ENCODE data around the gene LNX1. TPM values are rescaled to one million over a fixed set of nuclear protein-coding genes. Genes with fewer than 3 reads are reported as not detected.

LNX1 gene
- total and polyA plus RNA-seq, 10 of the 15 experiments (the other 5 are each of a cell fraction or from before 2014, with no cell fraction given): 0.72 to 1.4 (median 1.0) TPM

GRCh38 chr4:53476232-53477037 is 114.9 kb downstream of the LNX1 start:
- in situ Hi-C loops (cut with MboI): no loop called here
- no peak for DNase-seq (ENCODE audit: low read depth, low spot score)
- H3K4me1 ChIP-seq (ENCODE audit: control insufficient read depth, insufficient read depth, low read length): no peaks in the 10 kb centered on the region
- WGBS (ENCODE audit: insufficient coverage, insufficient replicate concordance, low lambda C conversion rate, missing lambda C conversion rate): 74% methylated on average over 10 of the region's 10 CpGs
- no peak for TF ChIP-seq RUNX3 (IDR thresholded peaks at IDR 0.05; ENCODE audit: low read length)
- TF ChIP-seq, protein P1, sequence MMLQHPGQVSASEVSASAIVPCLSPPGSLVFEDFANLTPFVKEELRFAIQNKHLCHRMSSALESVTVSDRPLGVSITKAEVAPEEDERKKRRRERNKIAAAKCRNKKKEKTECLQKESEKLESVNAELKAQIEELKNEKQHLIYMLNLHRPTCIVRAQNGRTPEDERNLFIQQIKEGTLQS (IDR thresholded peaks at IDR 0.05; ENCODE audit: borderline replicate concordance, extremely low read depth, low read depth, low read length): no peak
- TF ChIP-seq RB1 (IDR thresholded peaks at IDR 0.05; ENCODE audit: borderline replicate concordance): no peak
- no peak for TF ChIP-seq LARP7 (IDR thresholded peaks at IDR 0.05)
- TF ChIP-seq CBX3 (IDR thresholded peaks at IDR 0.05; ENCODE audit: borderline replicate concordance, low read depth): no peak
- TF ChIP-seq ASH2L (IDR thresholded peaks at IDR 0.05; ENCODE audit: borderline replicate concordance, low read depth): no peak
- TF ChIP-seq RAD51 (IDR thresholded peaks at IDR 0.05): no peak
- TF ChIP-seq, protein P2, sequence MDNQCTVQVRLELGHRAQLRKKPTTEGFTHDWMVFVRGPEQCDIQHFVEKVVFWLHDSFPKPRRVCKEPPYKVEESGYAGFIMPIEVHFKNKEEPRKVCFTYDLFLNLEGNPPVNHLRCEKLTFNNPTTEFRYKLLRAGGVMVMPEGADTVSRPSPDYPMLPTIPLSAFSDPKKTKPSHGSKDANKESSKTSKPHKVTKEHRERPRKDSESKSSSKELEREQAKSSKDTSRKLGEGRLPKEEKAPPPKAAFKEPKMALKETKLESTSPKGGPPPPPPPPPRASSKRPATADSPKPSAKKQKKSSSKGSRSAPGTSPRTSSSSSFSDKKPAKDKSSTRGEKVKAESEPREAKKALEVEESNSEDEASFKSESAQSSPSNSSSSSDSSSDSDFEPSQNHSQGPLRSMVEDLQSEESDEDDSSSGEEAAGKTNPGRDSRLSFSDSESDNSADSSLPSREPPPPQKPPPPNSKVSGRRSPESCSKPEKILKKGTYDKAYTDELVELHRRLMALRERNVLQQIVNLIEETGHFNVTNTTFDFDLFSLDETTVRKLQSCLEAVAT (IDR thresholded peaks at IDR 0.05): no peak
- TF ChIP-seq, protein P3, sequence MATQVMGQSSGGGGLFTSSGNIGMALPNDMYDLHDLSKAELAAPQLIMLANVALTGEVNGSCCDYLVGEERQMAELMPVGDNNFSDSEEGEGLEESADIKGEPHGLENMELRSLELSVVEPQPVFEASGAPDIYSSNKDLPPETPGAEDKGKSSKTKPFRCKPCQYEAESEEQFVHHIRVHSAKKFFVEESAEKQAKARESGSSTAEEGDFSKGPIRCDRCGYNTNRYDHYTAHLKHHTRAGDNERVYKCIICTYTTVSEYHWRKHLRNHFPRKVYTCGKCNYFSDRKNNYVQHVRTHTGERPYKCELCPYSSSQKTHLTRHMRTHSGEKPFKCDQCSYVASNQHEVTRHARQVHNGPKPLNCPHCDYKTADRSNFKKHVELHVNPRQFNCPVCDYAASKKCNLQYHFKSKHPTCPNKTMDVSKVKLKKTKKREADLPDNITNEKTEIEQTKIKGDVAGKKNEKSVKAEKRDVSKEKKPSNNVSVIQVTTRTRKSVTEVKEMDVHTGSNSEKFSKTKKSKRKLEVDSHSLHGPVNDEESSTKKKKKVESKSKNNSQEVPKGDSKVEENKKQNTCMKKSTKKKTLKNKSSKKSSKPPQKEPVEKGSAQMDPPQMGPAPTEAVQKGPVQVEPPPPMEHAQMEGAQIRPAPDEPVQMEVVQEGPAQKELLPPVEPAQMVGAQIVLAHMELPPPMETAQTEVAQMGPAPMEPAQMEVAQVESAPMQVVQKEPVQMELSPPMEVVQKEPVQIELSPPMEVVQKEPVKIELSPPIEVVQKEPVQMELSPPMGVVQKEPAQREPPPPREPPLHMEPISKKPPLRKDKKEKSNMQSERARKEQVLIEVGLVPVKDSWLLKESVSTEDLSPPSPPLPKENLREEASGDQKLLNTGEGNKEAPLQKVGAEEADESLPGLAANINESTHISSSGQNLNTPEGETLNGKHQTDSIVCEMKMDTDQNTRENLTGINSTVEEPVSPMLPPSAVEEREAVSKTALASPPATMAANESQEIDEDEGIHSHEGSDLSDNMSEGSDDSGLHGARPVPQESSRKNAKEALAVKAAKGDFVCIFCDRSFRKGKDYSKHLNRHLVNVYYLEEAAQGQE (IDR thresholded peaks at IDR 0.05; ENCODE audit: low read depth, low read length): no peak
- TF ChIP-seq EED (IDR thresholded peaks at IDR 0.05; ENCODE audit: low read depth): no peak
- no peak for TF ChIP-seq IRF3 (IDR thresholded peaks at IDR 0.05)
- no peaks in the 10 kb centered on the region for H3K9me3 ChIP-seq (replicated peaks; ENCODE audit: control insufficient read depth, insufficient read depth, low read length)
- no peak overlapping the region for H3K9ac ChIP-seq (ENCODE audit: control insufficient read depth, insufficient read depth, low read length)
- CTCF ChIA-PET: interaction anchor here (1.6 to 3.7 kb wide), 2 partner anchors 12 to 14 kb away, joined by 6 to 17 read pairs; no protein-coding TSS in a partner anchor
- POLR2A ChIA-PET: no interaction called here
- RAD21 ChIA-PET (ENCODE audit: unreplicated experiment): no interaction called here
- H3K4me2 ChIP-seq (ENCODE audit: control insufficient read depth, insufficient read depth): no peak overlapping the region
- ATAC-seq: no peak
- SMC1A ChIA-PET (ENCODE audit: uncharacterized antibody, unreplicated experiment): interaction anchor here (2.3 kb wide), 1 partner anchor 11 kb away, joined by 10 read pairs; no protein-coding TSS in a partner anchor
- H3K79me2 ChIP-seq (ENCODE audit: control insufficient read depth, insufficient read depth, low read length): no peaks in the 10 kb centered on the region
- no TSS peak for BruUV-seq (replicated peaks)
- H2AFZ ChIP-seq (ENCODE audit: control insufficient read depth, low read depth, low read length): no peak overlapping the region
- no peak overlapping the region for H3K27ac ChIP-seq (ENCODE audit: control insufficient read depth, insufficient read depth)
- no peaks in the 10 kb centered on the region for H3K36me3 ChIP-seq (ENCODE audit: control insufficient read depth in 2 of 2, insufficient read depth in 2 of 2, low read length in 1 of 2)
- FAIRE-seq: no peak
- no peaks in the 10 kb centered on the region; a peak in 1 of 4 replicates for H3K27me3 ChIP-seq (replicated peaks in 1 of 2; ENCODE audit: control insufficient read depth in 2 of 2, insufficient read depth in 2 of 2, low read length in 1 of 2)
- no peaks in the 10 kb centered on the region for H4K20me1 ChIP-seq (ENCODE audit: control insufficient read depth, insufficient read depth)
- H3K4me3 ChIP-seq: no peak overlapping the region
- intact Hi-C loops (cut with micrococcal nuclease; ENCODE audit: unreplicated experiment): no loop called here

Measured in GM12878 (cell line).